Measurements from ENCODE around the gene MYH6. TPM values are rescaled to one million over a fixed set of nuclear protein-coding genes. Genes with fewer than 3 reads are reported as not detected.
A peak's percentile ranks its signal among the peaks of the same experiment; 100 is the strongest.
"Not testable (repeated sequence)": the region's sequence is repeated elsewhere in the genome, so short reads cannot be mapped to it uniquely, and the experiment has no call there.

The MYH6 gene
- total RNA-seq, 1 donor from 2014 or later = 4,258 TPM

DNA sequence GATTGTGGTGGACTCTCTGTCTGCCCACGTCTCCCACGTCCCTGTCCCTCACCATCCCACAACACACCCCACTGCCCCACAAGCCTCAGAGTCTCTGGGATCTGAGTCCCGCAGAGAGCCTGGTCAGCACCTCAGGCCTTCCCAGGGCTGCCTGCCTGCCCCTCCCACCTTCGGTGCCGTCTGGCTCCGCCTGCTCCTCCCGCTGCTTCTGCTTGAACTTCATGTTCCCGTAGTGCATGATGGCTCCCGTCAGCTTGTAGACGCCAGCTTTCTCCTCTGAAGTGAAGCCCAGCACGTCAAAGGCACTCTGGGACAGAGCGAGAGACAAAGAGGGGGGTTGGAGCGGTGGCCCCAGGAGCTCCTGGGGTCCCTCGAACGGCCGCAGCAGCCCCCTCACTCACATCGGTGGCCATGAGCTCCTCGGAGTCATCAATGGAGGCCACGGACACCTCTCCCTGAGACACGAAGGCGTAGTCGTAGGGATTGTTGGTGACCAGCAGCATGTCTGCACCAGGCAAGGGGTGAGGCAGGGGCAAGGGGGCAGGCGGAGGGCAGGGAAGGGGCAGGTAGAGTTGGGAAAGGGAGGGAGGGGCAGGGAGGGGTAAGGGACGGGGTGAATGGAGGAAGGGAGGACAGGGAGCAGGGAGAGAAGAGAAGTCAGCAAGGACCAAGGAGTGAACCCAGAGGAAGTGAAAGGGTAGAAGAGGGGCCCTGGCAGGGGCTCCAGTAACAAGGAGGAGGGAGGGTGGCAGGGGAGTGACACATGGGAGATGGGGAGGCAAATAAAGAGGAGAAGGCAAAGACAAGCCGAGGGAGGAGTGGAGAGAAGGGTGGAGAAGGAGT, 5.6 kb downstream of the MYH6 start:
- ATAC-seq (peak; percentile 0), DNase-seq (no peak)
- intact Hi-C loops (cut with micrococcal nuclease) = no loop called here

DNA sequence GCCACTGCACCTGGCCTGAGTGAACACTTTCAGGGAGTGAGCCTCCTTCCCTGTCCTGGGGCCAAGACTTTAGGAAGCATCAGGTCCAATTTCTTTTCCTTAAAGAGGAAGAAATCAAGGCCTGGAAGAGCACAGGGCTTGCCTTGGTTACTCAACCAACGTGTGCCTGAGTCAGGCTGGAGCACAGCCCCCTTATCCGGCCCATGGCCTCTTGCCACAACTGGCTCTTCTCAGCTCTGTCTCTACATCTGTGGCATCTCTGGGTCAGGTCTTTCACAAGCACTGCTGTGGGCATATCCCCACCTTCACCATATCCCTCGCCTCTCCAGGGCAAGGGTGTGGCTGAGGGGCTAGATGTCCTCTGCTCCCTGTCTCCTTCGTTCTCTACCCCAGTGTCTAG, 6.8 kb downstream of the MYH6 start:
- ATAC-seq = peak; percentile 0
- intact Hi-C loops (cut with micrococcal nuclease) = no loop called here
- DNase-seq = no peak

DNA sequence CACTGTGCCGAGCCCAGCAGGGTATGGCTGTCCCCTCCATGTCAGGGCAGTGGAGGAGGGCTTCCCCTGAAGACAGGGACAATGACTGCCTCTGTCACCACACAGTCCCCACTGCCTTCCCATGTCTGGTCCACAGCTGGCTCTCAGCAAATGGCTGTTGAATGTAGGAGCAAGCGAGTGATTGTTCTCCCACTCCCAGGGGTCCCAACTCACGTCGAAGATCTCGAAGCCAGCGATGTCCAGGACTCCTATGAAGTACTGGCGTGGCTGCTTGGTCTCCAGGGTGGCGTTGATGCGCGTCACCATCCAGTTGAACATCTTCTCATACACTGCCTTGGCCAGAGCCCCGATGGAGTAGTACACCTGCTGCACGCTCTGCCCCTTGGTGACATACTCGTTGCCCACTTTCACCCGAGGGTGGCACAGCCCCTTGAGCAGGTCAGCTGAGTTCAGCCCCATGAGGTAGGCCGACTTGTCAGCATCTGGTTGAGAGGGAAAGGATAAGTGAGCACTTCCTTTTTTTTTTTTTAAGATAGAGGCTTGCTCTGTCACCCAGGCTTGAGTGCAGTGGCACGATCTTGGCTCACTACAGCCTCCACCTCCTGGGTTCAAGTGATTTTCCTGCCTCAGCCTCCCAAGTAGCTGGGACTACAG, 7.5 kb downstream of the MYH6 start:
- peak; percentile 3 for ATAC-seq
- intact Hi-C loops (cut with micrococcal nuclease); DNase-seq: not testable (repeated sequence)

DNA sequence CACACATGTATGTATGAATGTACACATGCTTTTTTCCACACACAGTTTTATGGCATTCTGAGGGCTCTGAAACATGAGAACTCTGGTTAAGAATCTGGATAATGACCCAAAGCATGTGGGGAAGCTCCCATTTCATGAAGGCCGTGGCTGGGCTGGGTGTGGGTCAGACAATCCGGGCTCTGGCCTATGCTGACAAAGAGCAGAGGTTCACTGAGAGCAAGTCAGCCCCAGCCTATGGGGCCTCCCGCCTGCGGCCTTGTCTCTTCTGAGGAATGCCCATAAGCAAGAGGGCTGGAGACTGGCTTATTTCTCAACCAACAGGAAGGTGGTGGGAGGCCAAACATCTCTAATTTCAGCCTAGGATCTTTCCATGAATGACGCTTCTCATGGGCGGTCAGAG, 8.5 kb downstream of the MYH6 start:
- intact Hi-C loops (cut with micrococcal nuclease) = no loop called here
- peak; percentile 32 for DNase-seq
- ATAC-seq = no peak

DNA sequence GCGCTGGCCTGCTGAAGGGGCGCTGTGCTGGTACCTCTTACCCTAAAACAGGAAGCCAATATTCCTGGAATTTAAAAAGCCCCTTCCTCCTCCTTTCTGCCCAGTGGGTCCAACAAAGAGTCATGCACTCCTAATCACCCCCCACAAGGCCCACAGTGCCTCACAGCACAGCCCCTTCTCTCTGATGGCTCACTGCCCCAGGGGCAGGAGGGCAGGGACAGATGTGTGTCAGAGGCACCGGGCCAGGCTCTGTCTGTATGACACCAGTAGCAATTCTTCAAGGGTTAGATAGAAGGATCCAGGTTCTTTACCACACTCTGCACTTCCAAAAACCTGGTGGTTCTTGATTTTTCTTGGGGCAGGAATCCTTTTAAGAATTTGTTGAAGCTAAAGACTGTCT, 8.9 kb downstream of the MYH6 start:
- intact Hi-C loops (cut with micrococcal nuclease) = no loop called here
- peak; percentile 2 for ATAC-seq
- peak; percentile 41 for DNase-seq

DNA sequence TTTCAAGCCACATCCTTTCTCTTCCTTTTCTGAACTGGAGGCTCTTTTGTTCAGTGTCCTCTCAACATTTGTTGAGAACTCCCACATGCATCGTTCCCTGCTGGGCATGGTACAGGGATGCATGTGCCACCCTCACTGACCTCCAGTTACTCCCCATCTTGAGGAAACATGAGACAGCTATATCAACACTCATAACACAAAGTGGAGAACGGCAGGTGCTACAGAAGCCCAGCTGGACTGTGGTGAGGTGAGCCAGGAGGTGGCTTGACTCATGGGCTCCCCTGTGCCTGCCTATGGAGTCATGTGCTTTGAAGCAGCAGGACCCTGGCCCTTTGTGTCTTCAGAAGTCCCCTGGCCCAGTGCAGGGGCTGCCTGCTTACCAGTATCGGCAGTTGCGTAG, 9.7 kb downstream of the MYH6 start:
- intact Hi-C loops (cut with micrococcal nuclease) = no loop called here
- DNase-seq (no peak), ATAC-seq (no peak)

DNA sequence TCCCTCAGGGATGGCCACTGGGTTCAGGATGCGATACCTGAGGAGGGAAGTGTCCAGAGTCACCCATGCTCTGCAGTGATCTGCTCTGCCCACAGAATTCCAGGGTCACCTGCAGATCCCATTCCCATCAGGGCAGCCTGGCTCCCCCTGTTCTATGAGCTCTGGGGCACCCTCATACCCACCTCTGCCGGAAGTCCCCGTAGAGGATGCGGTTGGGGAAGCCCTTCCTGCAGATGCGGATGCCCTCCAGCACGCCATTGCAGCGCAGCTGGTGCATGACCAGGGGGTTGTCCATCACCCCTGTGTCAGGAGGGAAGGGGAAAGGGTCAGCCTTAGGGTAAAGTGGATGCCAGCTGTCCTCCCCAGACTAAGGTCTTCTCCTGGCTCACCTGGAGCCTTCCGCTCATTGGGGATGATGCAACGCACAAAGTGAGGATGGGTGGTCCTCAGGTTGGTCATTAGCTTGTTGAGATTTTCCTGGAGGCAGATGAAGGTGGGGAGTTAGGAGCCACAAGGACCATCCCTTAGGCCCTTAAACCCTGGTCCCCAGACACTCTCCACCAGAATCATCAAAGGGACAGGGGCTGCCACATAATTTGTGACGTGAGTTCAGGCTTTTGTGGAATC, 11.2 kb downstream of the MYH6 start:
- ATAC-seq (no peak), DNase-seq (no peak)
- intact Hi-C loops (cut with micrococcal nuclease) = no loop called here

DNA sequence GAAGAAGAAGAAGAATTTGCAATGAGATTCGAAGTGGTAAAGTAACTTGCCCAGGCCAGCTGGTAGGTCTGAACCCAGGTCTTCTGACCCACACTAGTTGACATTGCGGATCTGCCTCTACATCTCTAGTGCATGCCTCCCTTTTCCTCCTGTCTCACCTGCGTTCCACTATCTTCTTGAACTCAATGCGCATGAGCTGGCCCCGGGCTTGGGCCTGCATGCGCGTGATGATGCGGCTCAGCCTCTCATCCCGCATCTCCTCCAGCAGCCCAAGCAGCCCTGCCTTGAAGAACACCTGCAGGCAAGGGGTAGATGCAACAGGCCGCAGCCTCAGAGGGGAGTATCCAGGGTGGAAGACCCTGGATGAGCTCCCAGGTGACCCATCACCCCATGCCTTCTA, 11.9 kb downstream of the MYH6 start:
- DNase-seq = no peak
- ATAC-seq = no peak
- intact Hi-C loops (cut with micrococcal nuclease) = no loop called here

DNA sequence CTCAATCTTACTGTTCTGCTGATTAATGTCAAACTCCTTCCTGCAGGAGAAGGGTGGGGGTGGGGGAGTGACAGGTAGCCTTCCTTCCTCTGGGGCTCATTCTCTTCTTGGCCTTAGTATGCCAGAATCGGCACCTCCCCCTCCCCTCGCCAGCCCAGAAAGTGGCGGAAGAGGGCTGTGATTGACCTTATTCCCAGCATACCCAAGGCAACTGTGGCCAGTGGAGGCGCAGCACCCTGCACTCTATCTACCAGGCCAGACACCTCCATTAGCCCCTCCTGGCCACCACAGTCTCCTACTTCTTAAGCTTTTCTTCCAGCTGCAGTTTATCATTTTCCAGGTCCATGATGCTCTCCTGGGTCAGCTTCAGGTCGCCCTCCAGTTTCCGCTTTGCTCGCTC, 15.5 kb downstream of the MYH6 start:
- no peak for DNase-seq
- intact Hi-C loops (cut with micrococcal nuclease) = no loop called here

DNA sequence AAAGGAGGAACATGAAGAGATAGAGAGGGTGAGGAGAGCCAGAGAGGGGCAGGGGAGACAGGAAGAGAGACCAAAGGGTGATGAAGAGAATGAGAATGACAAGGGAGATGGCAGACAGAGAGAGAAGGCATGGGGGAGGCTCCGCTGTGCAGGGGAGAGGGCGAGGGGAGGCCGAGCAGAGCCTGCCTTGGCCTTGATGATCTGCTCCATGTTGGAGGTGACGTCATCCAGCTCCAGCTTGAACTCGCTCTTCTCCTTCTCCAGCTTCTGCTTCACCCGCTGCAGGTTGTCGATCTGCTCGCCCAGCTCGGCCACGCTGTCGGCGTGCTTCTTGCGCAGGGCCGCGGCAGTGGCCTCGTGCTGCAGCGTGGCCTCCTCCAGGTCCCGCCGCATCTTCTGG, 18.2 kb downstream of the MYH6 start:
- DNase-seq; intact Hi-C loops (cut with micrococcal nuclease): not testable (repeated sequence)
- peak; percentile 2 for ATAC-seq

More for the DNA sequence above, 15.5 kb downstream of the MYH6 start:
- ATAC-seq = no peak

DNA sequence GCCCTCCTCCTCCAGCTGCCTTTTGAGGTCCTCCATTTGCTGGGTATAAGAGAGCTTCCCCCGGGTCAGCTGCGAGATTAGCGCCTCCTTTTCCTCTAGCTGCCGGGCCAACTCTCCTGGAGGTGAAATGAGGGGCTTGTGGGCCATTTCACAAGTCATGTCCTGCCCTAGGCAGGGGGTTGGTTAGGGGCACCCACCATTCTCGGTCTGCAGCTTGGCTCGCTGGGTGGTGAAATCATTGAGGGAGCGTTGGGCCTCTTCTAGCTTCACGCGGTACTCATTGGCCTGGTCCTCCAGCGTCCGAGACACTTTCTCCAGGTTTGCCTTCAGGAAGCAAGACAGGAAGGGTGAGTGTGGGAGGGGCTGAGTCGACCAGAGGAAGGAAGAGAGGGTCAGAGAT, 18.7 kb downstream of the MYH6 start:
- DNase-seq (no peak), ATAC-seq (no peak)
- intact Hi-C loops (cut with micrococcal nuclease) = no loop called here

DNA sequence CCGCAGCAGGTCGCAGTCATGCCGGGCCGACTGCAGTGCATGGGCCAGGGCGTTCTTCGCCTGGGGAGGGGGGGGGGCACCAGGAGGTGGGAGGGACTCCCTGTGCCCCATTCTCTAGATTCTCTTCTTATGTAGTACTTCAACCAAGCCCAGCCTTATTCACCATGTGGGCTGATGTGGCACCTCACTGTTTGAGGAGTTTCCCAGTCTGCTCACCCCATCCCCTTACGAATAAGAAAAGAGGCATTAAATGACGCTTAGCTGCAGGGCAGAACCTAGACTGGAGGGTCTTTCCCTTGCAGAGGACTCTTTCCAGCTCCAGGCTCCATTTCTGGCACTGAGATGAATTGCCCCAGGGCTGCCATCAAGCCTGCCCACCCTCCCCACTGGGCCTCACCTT, 19.1 kb downstream of the MYH6 start:
- no peak for DNase-seq
- peak; percentile 1 for ATAC-seq
- intact Hi-C loops (cut with micrococcal nuclease) = no loop called here

DNA sequence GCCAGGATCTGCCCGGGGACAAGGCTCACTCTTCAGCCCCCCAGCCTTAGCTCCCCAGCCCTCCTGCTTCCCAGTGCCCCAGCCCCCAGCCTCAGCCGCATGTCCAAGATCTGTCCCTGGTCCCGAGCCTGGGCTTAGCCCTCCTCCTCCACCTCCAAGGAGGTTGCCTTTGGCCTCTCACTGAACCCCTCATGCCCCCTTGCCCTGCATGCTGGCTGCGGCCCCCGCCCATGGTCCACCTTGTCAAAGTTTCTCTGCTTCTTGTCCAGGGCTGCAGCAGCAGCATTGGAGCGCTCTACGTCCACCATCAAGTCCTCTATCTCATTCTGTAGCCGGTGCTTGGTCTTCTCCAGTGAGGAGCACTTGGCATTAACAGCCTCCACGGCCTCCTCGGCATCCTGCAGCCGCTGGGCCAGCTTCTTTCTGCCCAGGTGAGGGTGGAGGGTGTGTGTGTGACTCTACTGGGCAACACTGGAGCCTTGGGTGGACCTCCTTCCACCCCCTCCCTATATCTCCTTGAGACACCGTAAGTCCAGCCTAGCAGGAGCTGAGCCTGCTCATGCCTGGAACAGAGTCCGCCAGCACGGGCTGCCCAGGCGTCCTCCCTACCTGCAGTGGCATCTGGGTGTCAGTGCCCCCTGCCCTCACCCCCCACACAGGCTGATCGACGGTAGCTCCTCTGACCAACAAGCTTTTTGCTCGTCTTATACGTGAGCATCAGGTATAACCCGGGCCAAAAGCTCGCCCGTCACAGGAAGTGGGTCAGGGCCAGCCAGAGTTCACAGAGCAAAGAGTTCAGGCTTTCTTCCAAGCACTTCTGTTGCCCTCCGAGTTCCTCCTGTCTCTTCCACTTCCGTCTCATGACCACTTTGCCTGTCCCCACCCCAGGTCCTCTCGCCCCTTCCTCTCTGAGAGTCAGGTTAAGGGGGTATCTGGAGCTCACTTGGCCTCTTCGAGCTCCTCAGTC, 19.9 kb downstream of the MYH6 start:
- DNase-seq (no peak), ATAC-seq (peak; percentile 0)
- intact Hi-C loops (cut with micrococcal nuclease) = no loop called here

DNA sequence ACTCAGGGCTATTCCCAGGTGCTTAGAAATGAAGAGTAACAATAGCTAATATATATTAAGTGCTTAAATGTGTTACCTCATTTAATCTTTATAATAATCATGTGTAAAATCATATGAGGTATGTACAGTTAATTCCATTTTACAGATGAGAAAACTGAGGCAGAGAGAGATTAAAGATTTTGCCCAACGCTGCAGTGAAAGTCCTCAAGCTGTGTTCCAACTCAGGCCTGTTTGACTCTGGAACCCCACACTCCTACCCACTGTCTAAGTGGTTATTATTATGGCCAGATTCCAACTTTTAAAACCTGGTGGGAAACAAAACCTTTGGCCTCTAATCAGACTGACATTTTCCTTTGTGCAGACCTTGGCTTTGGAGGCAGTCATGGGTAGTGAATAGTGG, 21.1 kb downstream of the MYH6 start:
- DNase-seq (no peak), ATAC-seq (no peak)
- intact Hi-C loops (cut with micrococcal nuclease) = no loop called here

DNA sequence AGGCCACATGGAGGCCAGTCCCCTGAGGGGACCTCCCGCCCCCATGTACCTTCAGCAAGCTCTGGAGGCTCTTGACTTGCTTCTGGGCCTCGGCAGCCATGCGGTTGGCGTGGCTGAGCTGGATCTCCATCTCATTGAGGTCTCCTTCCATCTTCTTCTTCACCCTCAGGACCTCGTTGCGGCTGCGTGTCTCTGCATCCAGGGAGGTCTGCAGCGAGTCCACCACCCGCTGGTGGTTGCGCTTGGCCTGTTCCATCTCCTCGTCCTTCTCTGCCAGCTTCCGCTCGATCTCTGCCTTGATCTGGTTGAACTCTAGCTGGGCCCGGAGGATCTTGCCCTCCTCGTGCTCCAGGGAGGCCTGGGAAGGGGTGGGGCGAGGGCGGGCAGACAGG, 21.8 kb downstream of the MYH6 start:
- ATAC-seq; DNase-seq; intact Hi-C loops (cut with micrococcal nuclease): not testable (repeated sequence)

DNA sequence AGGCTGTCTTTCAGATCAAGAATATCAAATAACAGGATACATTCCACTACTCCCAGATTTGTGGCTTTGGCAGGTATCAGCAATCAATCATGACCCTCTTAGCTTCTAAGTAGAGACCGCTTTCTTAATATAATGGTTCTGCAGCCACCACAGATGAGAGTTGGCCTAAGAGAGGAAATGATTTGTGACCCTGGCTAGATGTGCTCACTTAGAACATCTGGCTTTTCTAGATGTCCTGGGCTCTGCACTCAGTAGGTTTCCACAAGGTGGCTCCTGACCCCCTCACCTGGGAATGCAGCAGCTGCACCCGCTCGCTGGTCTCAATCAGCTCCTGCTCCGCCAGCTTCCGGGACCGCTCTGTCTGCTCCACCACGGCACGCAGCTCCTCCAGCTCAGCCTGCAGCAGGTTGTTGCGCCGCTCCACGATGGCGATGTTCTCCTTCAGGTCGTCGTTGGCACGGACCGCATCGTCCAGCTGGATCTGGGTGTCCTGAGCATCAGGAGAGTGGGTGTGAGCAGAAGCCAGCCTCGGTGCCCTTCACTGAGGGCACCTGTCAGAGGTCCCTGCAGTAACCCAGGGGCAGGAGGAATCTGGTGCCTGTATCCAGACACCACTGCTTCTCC, 22.3 kb downstream of the MYH6 start:
- intact Hi-C loops (cut with micrococcal nuclease) = no loop called here
- no peak for ATAC-seq
- DNase-seq = no peak

DNA sequence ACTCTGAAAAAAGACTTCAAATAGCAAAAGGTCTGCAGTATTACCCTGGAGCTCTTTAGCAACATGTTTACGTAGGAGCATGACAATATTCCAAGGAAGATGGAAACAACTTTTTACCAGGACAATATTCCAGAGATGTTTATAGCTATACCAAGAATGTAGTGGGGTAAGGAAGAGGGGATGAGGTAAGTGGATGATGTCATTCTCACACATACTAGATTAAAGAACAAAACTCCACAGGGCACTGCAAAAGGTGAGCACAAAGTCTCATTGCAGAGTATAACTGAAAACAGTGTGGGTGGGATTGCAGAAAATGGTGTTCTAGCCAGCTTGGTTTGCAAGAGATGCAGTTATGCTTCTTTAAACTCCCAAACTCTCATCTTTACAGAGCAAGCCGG, 22.8 kb downstream of the MYH6 start:
- DNase-seq = no peak
- ATAC-seq = no peak
- intact Hi-C loops (cut with micrococcal nuclease) = no loop called here

DNA sequence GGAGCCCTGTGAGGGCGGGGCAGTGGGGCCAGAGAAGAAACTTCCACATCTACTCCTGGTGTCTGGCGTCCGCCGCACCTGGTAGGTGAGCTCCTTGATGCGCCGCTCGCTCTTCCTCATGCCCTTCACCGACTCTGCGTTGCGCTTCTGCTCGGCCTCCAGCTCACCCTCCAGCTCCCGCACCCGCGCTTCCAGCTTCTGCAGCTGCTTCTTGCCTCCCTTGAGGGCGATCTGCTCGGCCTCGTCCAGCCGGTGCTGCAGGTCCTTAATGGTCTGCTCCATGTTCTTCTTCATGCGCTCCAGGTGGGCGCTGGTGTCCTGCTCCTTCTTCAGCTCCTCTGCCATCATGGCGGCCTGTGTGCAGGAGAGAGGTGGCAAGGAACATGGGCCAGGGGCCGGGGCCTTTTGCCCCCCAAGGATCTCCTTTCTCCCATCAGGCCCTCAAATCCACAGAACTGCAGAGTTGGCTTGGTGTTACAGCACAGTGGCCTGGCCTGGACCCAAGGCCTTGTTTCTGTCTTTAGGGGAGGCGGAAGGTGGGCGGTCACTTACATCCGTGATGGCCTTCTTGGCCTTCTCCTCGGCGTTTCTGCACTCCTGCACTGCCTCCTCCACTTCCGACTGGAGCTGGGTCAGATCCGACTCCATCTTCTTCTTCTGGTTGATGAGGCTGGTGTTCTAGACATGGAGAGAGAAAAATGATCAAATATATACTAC, 23.6 kb downstream of the MYH6 start:
- ATAC-seq (no peak), DNase-seq (no peak)
- intact Hi-C loops (cut with micrococcal nuclease) = no loop called here

Measured in left ventricle myocardium superior (tissue), 1 donor.